ENCODE data around the gene DNAJC5.

DNA sequence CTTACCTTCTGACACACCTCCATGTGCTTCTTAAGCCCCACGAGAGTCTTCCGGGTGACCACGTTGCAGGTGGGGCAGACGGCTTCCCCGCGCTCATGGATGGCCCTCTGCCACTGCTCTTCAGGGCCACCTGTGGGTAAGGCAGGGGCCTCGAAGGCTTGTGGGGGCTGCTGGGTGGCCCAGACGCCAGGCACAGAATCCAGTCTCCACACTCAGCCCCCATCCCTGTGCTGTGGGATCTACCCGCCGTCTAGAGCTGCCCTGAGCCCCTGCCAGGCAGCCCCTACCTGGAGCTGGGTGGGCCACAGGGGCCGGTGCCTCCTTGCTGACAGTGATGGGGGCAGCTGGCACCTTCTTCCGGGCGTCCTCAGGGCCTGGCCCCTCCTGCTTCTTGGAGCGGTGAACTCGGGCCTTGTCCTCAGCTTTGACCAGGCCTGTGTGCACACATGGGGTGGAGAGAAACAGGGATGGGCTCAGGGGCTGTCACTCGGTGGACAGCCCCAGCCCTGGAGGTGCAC, 68.9 kb downstream of the DNAJC5 start:
- TF ChIP-seq, protein P1, sequence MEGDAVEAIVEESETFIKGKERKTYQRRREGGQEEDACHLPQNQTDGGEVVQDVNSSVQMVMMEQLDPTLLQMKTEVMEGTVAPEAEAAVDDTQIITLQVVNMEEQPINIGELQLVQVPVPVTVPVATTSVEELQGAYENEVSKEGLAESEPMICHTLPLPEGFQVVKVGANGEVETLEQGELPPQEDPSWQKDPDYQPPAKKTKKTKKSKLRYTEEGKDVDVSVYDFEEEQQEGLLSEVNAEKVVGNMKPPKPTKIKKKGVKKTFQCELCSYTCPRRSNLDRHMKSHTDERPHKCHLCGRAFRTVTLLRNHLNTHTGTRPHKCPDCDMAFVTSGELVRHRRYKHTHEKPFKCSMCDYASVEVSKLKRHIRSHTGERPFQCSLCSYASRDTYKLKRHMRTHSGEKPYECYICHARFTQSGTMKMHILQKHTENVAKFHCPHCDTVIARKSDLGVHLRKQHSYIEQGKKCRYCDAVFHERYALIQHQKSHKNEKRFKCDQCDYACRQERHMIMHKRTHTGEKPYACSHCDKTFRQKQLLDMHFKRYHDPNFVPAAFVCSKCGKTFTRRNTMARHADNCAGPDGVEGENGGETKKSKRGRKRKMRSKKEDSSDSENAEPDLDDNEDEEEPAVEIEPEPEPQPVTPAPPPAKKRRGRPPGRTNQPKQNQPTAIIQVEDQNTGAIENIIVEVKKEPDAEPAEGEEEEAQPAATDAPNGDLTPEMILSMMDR (IDR thresholded peaks at IDR 0.05; ENCODE audit: insufficient read depth, low read length, poor library complexity, severe bottlenecking), result no peak
- TF ChIP-seq EZH2phosphoT487 (conservative IDR thresholded peaks at IDR 0.05; ENCODE audit: low read length), result no peak

Measured in SU-DHL-6 (cell line).